CD4-positive, alpha-beta T cell treated with Interleukin-2 at 100 ng/mL for 4 hours (primary cell): ENCODE data around the gene ATP6V0C.

Source experiments
- DNase-seq: peaks from one replicate; pipeline ENCODE4 v3.0.0-alpha.2; 2020; ENCODE audit warnings: low spot score

Gene ATP6V0C

DNA sequence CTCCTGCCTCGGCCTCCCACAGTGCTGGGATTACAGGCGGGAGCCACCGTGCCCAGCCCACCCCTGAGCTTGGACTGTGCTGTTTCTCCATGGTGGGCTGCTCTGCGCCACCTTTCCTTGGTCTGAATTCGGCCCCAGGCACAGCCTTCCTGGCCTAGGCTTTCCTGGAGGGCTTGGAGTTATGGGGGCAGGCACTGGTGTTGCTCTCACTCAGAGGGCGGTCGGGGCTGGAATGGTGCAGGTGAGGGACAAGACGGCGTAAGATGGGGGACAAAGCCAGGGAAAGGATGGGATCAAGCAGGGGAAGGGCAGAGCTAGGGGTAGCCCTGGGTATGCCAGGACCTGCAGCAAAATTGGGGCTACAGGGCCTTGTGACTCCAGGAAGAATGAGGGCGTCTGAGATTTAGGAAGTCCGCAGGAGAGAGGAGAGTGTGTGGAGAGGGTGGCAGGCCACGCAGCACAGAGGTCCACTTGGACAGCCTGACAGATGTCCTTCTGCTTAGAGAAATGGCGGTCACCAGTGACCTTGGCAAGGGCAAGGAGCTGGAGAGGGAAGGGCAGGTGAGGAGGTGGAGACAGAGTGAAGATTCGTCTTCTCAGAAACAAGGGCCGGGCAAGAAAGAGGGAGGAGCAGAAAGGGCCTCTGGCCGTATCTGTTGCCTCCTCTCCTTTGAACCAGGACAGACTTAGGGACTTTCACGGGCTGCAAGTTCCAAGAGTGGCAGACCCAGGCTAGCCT lies 1.6 kb upstream of the ATP6V0C start:
- DNase-seq = no peak

DNA sequence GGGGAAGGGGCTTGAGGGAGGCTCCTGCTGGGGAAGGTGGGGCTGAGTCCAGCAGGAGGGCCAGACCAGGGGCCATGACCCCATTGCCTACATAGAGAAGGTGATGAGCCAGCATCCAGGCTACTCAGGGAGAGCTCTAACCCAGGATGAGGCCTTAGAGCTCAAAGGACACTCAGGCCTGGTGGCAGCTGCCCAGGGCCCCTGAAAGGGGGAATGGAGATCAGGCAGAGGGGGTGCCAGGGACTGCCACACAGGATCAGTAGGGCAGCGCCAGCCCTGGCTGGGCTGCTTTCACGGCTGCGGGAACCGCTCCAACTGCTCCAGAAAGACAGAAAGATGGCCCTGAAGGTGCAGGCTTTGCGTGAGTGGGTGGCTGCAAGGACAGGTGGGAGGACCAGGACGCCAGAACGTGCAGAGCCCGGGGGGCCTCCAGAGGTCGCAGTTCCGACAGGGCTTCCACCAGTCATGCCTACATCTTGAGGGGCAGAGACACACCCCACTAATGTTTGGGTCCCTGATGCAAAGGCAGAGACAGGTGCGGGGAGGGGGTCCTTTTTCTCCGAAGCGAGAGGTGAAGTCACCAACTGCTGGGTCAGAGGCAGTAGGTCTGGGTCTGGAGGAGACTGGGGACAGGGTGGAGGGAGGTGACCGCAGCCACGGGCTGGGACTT lies 882 bp upstream of the ATP6V0C start:
- peak; percentile 36 for DNase-seq

DNA sequence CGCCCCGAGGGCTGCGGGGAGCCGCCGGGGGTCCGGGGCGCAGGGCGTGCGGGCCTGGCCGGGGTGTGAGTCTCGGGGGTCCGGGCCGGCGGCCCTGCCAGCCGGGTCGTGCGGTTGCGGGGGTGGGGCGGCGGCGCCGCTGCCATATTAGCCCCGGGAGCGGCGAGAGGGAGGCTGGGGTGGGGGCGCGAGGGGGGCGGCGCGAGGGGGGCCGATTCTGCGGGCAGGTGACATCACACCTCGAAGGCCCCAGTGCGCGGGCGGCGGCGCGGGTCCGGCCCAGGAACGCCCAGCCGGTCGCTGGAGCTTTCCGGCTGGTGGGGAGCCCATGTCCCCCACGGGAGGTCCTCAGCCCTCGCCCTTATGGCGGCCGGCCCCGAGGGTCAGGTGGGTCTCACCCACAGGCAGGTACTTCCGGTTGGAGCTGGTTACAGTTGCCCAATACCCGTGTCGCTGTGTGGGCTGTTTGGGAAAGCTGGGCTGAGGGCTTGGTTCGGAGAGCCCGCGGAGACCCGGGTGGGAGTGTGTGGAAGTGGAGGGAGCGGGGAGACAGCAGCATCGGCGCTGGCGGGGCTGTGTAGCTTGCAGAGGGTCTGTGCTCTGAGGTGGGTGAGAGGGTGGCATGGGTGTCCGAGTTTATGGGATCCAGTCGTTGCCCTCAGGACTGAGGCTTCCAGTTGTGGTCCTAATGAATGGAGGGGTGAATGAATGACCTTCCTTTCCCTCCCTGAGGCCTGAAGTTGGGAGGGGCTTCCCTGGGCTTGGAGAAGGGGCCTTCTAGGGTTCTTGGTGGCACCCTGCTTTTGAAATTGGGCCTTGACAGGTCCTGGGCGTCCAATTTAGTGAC lies 804 bp downstream of the ATP6V0C start:
- peak; percentile 16 for DNase-seq

DNA sequence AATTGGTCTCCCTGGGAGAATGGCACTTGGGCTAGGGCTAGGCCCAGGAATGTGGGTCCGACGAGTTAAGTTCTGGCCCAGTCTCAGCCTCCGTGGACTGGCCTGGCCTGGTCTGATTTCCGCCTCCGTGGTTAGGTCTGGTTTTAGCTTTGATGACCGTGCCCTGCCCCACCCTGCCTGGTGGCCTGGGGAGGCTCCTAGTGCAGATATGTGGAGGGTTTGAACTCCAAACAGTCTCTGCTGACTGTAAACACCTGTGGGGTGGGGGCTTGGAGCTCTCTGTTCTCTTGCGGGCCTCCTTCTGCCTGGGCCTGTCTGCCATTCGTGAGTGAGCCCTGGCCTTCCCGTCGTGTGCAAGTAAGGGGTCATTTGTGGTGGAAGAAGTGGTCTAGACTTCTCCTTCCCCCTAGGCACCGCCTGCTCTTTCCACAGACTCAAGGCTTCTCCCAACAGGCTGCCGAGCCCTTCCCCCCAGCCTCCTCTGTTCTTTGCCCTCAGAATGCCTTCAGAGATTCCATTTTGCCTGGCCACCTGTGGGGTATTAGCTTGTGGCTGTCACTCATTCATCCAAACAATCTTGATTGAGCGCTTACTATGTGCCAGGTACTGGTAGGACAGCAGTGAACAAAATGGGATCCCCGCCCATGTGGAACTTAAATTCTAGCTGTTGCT lies 1.6 kb downstream of the ATP6V0C start:
- no peak for DNase-seq

DNA sequence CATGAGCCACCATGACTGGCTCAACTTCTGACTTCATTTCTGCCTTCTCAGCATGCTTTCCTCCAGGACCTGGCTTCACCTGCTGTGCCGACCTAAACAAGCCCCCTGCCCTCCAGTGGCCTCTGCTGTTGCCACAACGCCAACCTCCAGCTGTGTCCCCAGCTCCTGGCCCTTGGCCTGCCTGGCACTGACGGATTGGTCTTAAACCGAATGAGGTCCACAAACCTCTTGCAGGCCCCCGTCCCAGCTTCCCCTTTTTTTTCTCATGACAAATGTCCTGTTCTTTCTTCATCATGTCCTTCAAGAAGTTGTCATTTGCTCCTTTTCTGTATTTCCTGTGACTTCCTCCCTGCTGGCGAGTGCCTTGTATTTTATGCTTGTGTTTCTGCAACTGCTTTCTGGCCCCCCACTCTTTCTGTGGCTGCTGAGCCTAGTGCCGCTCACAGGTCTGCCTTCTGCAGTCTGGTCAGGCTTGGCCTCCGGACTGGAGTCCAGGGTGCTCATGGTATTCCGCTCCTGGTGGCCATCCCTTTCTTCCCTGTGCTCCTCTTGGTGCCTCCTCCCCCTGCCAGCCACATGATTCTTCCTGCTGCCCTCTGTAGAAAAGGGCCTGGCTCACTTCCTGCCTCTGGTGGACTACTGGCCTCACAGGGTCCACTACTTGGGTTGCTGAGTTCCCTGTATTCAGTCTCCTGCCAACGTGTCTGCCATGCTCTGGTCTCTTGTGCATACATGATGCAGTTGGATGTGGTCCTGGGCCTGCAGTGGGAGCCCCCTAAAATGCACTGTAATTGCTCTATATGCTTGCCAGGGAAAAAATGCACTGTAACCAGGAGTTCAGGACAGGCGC lies 2.9 kb downstream of the ATP6V0C start:
- DNase-seq = no peak

DNA sequence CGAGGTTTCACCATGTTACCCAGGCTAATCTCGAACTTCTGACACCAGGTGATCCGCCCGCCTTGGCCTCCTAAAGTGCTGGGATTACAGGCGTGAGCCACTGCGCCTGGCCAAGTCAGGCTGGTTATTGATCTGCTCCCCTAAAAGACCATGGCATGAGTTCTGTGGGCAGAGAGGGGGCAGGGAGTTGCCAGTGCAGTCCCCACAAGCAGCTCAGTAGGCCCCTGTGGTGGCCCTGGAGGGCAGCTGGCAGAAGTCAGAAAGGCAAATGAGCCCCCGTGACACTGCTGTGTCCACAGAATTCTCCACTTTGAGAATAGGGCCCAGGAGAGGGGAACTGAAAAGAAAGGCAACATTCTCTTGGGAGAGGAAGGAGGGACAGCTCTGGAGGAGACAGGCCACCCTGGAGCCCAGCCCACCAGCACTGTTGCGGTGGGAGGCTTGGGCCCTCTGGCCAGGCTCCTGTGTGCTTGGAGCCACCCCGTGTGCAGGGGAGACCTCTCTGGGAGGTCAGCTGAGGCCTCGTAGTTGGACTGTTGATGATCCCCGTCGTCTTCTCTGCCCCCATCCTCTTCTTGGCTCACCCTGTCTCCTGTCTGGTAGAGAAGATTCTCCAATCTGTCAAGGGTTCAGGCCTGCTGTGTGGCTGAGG lies 4.3 kb downstream of the ATP6V0C start:
- DNase-seq = no peak

DNA sequence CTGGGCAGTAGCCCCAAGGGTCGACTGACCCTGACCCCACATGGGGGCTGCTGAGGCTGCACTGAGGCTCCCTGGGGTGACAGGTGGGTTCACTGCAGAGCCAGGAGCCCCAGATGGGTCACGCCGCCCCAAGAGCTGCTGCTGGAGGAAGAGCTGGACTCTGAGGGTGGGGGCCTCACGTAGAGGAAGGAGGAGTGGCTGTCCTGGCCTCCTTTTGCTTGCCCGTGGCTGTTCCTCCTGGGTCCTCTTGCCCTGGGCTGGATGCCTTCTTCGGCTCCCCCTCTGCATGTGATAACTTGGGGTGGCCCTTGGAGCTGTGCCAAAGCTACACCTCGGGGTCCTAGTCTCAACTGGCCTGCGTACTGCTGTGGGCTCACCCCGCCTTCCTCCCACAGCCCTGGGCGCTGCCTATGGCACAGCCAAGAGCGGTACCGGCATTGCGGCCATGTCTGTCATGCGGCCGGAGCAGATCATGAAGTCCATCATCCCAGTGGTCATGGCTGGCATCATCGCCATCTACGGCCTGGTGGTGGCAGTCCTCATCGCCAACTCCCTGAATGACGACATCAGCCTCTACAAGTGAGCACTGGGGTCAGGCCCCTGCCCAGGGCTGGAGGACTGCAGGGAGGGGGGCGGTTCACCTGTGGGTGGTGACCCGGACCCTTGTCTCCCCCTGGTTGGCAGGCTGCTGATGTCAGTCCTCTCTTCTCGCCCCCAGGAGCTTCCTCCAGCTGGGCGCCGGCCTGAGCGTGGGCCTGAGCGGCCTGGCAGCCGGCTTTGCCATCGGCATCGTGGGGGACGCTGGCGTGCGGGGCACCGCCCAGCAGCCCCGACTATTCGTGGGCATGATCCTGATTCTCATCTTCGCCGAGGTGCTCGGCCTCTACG lies 5.3 kb downstream of the ATP6V0C start:
- DNase-seq = no peak

DNA sequence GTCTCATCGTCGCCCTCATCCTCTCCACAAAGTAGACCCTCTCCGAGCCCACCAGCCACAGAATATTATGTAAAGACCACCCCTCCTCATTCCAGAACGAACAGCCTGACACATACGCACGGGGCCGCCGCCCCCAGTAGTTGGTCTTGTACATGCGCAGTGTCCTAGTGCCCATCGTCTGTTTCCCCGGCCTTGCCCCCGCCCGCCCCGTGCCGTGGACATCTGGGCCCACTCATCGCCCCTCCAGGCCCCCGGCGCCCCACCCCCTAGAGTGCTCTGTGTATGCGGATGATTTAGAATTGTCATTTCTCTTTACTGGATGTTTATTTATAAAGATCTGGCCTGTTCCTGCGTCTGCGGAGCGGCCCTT lies 5.9 kb downstream of the ATP6V0C start:
- DNase-seq = no peak

DNA sequence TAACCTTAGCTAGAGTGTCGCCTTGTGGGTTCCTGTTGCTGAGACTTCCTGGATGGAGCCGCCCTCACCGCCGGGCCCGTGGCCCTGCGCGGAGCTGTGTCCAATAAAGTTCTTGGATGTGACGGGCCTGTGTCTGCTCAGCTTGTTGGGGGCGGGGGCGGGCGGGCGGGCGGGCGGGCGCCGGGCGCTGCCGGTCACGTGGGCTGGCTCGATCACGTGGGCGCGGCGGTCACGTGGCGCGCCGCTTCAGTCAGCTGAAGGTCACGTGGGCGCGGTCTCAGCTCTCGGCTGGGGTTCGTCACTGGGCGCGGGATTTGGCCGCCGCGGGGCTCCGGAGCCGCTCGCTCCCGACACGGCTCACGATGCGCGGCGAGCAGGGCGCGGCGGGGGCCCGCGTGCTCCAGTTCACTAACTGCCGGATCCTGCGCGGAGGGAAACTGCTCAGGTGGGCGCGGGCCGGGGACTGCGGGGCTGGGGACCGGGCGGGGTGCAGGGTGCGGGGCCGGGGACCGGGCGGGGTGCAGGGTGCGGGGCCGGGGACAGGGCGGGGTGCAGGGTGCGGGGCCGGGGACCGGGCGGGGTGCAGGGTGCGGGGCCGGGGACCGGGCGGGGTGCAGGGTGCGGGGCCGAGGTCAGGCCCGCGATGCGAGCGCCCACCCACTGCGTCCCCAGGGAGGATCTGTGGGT lies 6.5 kb downstream of the ATP6V0C start, which contains the start of gene AMDHD2:
Gene AMDHD2 (plus strand): TSS at position 275 of the 687 bp plus-strand sequence. CDS start 88 bp downstream, at position 363.
- DNase-seq = peak; percentile 87

DNA sequence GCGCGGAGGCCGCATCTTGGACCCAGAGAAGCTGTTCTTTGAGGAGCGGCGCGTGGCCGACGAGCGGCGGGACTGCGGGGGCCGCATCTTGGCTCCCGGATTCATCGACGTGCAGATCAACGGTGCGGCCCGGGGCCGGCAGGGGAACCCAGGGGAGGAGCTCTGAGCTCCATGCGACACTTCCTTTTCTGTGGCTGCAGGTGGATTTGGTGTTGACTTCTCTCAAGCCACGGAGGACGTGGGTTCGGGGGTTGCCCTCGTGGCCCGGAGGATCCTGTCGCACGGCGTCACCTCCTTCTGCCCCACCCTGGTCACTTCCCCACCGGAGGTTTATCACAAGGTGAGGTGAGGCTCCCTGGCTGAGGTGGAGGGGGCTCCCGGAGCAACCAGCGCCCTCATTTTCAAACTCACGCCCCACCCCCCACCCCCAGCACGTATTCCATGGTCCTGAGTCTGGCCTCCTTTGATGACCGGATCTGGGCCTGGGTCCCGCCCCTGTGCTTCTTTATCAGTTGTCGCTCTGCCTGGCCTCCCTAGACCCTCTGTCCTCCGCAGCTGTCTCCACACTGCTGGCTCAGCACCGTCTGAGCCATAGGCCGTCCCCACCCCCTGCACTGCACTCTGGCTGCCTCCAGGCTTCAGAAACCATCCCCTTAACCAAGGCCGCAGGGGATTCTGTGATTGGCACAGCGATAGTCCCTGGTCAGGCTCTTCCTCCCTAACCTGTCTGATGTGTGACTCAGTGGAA lies 7.2 kb downstream of the ATP6V0C start:
- peak; percentile 54 for DNase-seq

DNA sequence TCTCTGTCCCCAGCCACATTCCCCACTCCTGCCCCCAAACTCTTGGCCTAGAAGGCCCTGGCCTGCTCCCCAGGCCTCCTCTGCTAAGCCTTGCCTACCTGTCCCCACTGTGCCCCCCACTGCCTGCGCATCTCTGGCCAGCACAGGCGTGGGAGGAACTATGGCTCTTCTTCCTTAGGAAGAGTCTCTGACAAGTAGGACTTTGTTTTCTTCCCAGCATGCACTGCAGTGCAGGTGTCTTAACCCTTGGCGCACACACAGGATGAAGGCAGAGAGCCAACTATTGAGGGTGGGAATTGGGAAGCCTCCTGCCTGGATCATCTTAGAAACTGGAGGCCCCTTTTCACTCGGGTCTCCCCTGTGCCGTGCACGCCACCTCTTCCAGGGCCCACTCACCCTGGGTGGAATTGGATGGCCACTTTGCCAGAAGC lies 10.1 kb downstream of the ATP6V0C start:
- no peak for DNase-seq

DNA sequence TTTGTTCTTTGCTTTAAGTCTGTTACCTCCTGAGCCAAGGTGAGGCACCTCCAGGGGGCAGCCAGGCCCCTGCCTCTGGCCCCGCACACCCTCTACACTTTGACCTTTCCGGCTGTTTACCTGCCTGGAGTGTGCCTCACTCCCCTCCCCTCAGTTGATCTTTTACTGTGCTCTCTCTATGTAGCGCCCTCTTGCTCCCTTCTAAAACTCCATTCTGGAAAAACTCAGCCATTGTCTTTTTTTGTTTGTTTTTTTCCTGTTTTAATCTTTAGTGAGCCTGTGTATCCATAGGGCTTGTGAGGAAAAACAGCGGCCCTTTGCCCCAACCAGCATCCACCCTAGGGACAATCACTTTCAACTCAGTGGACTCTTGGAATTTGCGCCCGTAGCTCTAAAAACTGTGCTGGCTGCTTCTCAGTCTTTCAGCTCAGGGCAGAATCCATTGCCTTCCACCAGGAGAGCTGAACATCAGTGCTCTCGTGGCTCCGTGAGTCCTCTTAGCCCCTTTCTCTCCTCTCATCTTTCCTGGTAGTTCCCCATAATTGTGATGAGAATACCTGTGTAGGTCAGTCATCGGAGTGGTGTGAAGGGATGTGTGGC lies 10.7 kb downstream of the ATP6V0C start:
- no peak for DNase-seq

DNA sequence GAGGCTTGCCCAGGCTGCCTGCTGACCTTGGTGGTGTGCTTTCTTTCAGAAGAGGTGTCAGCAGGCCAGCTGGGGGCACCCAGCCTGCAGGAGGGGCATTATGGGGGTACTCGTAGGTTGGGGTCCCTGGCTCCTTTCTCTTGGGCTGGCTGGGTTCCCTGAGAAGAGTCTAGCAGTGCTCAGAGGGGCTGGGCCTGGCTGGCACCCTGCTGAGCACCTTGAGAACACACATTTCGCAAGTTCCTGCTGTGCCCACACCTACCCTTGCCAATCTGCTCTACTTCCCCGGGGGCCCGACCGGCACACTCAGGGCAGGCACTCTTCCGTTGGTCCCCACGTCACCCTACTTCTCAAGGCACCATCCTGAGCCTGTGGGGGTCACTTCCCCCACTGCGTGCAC lies 12.4 kb downstream of the ATP6V0C start:
- no peak for DNase-seq

DNA sequence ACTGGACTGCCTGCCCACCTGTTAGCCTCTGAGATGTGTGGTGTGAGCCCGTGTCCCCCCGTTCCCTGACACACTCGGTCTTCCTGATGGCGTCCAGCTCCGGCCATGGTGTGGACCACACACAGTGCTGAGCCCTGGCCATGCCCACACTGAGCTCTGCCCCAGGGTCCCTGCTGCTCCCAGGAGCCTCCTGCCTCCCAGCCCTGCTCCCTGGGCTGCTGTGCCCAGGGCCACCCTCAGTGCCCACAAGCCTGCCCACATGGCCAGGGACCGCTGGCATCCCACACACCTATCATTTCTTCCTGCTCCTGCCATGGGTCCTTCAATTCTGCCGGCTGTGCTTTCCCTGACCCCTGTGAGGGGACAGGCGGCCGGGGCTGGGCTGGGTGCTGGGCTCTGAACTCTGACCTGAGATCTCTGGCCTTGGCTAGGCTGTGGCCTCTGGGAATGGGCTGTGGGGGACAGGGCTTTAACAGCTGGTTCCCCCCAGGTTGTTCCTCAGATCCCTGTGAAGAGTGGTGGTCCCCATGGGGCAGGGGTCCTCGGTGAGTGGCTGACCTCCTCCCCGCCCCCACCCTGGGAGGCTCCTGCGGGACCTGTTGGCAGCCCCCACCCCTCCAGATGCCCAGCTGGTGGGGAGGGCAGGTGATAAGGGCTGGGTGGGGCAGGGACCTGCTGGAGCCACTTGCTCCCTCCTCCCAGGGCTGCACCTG lies 13.5 kb downstream of the ATP6V0C start:
- no peak for DNase-seq

DNA sequence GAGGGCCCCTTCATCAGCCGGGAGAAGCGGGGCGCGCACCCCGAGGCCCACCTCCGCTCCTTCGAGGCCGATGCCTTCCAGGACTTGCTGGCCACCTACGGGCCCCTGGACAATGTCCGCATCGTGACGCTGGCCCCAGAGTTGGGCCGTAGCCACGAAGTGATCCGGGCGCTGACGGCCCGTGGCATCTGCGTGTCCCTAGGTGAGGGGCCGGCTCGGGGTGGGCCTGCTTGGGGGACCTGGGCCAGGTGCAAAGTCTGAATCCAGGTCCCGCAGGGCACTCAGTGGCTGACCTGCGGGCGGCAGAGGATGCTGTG lies 14.0 kb downstream of the ATP6V0C start:
- no peak for DNase-seq

DNA sequence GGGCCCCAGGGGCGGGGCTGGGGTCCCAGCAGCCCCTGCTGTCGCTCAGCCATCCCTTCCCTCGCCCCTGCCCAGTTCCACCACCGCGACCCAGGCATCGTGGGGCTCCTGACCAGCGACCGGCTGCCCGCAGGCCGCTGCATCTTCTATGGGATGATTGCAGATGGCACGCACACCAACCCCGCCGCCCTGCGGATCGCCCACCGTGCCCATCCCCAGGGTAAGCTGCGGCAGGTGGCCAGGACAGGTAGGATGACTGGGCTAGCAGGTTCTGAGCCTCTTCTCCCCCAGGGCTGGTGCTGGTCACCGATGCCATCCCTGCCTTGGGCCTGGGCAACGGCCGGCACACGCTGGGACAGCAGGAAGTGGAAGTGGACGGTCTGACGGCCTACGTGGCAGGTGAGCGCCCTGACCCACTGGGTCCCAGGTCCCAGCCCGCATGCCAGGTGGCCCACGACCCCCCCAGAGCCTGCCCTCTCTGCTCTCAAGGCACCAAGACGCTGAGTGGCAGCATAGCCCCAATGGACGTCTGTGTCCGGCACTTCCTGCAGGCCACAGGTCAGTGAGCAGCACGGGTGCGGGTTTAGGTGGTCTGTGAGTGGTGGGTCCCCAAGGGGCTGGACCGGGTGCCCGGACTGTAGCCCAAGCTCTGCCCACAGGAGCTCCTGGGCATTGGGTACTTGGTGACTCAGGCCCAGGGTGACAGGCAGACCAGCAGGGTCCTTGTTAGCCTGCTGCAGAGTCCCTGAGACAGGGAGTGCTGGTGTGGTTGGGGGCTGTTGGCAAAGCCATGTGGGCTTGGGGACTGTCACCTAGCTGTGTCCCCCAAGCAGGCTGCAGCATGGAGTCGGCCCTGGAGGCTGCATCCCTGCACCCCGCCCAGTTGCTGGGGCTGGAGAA lies 14.7 kb downstream of the ATP6V0C start:
- DNase-seq = no peak
